H1 (cell line): ENCODE data around the gene MARCHF3. TPM values are rescaled to one million over a fixed set of nuclear protein-coding genes. Genes with fewer than 3 reads are reported as not detected.

ENCODE experiments used
- CTCF ChIP-seq, 3 experiments: IDR thresholded peaks; 1 replicate in 2 of 3; 2 replicates in 1 of 3; pipeline versions ENCODE4 v1.5.1 to v1.6.1; 2011; ENCODE audit warnings: low read length in 3 of 3, mild to moderate bottlenecking in 3 of 3, inconsistent platforms in 2 of 3, low read depth in 1 of 3, moderate library complexity in 1 of 3; ENCODE audit not compliant: insufficient read depth in 1 of 3; ENCODE audit errors: control extremely low read depth in 1 of 3
- PHF8 ChIP-seq: fragments of 200-600 bp; sonication (generic); conservative IDR thresholded peaks from 2 replicates; pipeline ENCODE4 v1.7.1; 2012; ENCODE audit warnings: low read depth, mild to moderate bottlenecking, inconsistent platforms, low read length, moderate library complexity
- RBBP5 ChIP-seq: IDR thresholded peaks from 2 replicates; pipeline ENCODE4 v1.7.1; 2012; ENCODE audit warnings: low read depth, mild to moderate bottlenecking, inconsistent platforms, low read length, moderate library complexity, borderline replicate concordance
- SAP30 ChIP-seq: fragments of 300-600 bp; sonication (generic); IDR thresholded peaks from 2 replicates; pipeline ENCODE4 v1.7.1; 2012; ENCODE audit warnings: low read length, moderate library complexity, mild to moderate bottlenecking, inconsistent platforms; ENCODE audit not compliant: insufficient read depth, insufficient replicate concordance
- SP2 ChIP-seq: IDR thresholded peaks from 2 replicates; pipeline ENCODE4 v1.6.1; 2012; ENCODE audit warnings: mild to moderate bottlenecking, low read length, inconsistent platforms
- polyA plus RNA-seq, 7 experiments: library from polyadenylated mRNA; depleted of rRNA in 3 of 7; stranded (reverse) in 5 of 7; unstranded in 2 of 7; fragments of >200 nt in 5 of 7; fragments of 200-250 nt in 2 of 7; gene quantifications; 1 replicate in 5 of 7; 2 replicates in 1 of 7; 4 replicates in 1 of 7; pipeline versions ENCODE4 v1.2.1 to v1.2.3, GENCODE V29; 2011 to 2013; ENCODE audit warnings: missing spikeins in 2 of 7, mixed read lengths in 2 of 7
- total RNA-seq: library from RNA; stranded (reverse); fragmentation: NEBNext Ultra II Directional; extraction: Animal tissue kit (Norgen Biotek cat#: 25700); gene quantifications from 2 replicates; pipeline ENCODE4 v1.2.1, GENCODE V29; 2021

MARCHF3 gene
- total and polyA plus RNA-seq, 2 of the 8 experiments (the other 6 are each of a cell fraction or from before 2014, with no cell fraction given) = 12.0 to 16.9 TPM

GRCh38 chr5:126936775-126937418 lies 93.5 kb downstream of the MARCHF3 start (continued):
- TF ChIP-seq SP2 (no peak), RBBP5 (no peak), SAP30 (no peak), CTCF (IDR thresholded peaks at IDR 0.05; ENCODE audit: control extremely low read depth in 1 of 3, insufficient read depth in 1 of 3, low read depth in 1 of 3, low read length in 3 of 3) (peak in 1 of 3 experiments; percentile 12; a peak in 1 of 4 replicates), PHF8 (no peak)
